Glutamatergic neuron (in vitro differentiated cells): ENCODE results near the gene DMRTC1B. TPM values are rescaled to one million over a fixed set of nuclear protein-coding genes. Genes with fewer than 3 reads are reported as not detected.
"Not testable (repeated sequence)": the region's sequence is repeated elsewhere in the genome, so short reads cannot be mapped to it uniquely, and the experiment has no call there.

Experiments
- DNase-seq: peaks from one replicate; pipeline ENCODE4 v3.0.0; 2022
- H3K27ac Mint-ChIP-seq: one replicate; pipeline ENCODE4 v1.8.0; 2020; ENCODE audit warnings: mild to moderate bottlenecking, mixed read lengths, inconsistent platforms; ENCODE audit not compliant: unreplicated experiment
- H3K27me3 Mint-ChIP-seq: one replicate; pipeline ENCODE4 v1.8.0; 2020; ENCODE audit warnings: mild to moderate bottlenecking, moderate library complexity, mixed read lengths, inconsistent platforms; ENCODE audit not compliant: unreplicated experiment
- H3K36me3 Mint-ChIP-seq: one replicate; pipeline ENCODE4 v1.8.0; 2020; ENCODE audit warnings: mild to moderate bottlenecking, mixed read lengths, inconsistent platforms; ENCODE audit not compliant: unreplicated experiment
- H3K4me1 Mint-ChIP-seq: one replicate; pipeline ENCODE4 v1.8.0; 2020; ENCODE audit warnings: mild to moderate bottlenecking, low read depth, mixed read lengths, inconsistent platforms; ENCODE audit not compliant: unreplicated experiment
- H3K4me3 Mint-ChIP-seq: one replicate; pipeline ENCODE4 v1.8.0; 2020; ENCODE audit warnings: mild to moderate bottlenecking, mixed read lengths, inconsistent platforms; ENCODE audit not compliant: unreplicated experiment
- H3K9me3 Mint-ChIP-seq: one replicate; pipeline ENCODE4 v1.8.0; 2020; ENCODE audit warnings: mild to moderate bottlenecking, moderate library complexity, mixed read lengths, inconsistent platforms; ENCODE audit not compliant: unreplicated experiment
- CTCF ChIP-seq: fragments of 200-600 bp; sonication (generic); IDR thresholded peaks from one replicate; pipeline ENCODE4 v1.5.0; 2021; ENCODE audit not compliant: partially characterized antibody, unreplicated experiment
- long read RNA-seq: library from polyadenylated mRNA; unstranded; transcript quantifications from one replicate; pipeline ENCODE4 v2.0.0, GENCODE V29; 2020; ENCODE audit not compliant: unreplicated experiment
- total RNA-seq: library from RNA; stranded (reverse); fragmentation: NEBNext Ultra II Directional; extraction: Animal tissue kit (Norgen Biotek cat#: 25700); gene quantifications from one replicate; pipeline ENCODE4 v1.2.1, GENCODE V29; 2021; ENCODE audit not compliant: unreplicated experiment

The DMRTC1B gene
- 1.8 TPM for total RNA-seq
- long read RNA-seq, partial matches to known transcripts = 0 of 1 reads
- long read RNA-seq, other reads (novel, unspliced or antisense) = 1 of 1 reads

GRCh38 chrX:72776653-72777466 is at the start of gene DMRTC1B:
TSS of gene DMRTC1B (plus strand) at chrX:72776890. CDS start at chrX:72845136, 68,246 bp downstream.
- not testable (repeated sequence) for H3K4me3 Mint-ChIP-seq, H3K9me3 Mint-ChIP-seq

GRCh38 chrX:72727846-72728245 is 48.8 kb upstream of the DMRTC1B start:
- Mint-ChIP-seq H3K36me3 (no peaks in the 10 kb centered on the region), H3K27me3 (no peaks in the 10 kb centered on the region), H3K27ac (no peak overlapping the region), H3K9me3 (no peaks in the 10 kb centered on the region), H3K4me3 (no peak overlapping the region), H3K4me1 (peaks cover 4% of the 10 kb centered on the region)
- no peak for DNase-seq
- TF ChIP-seq CTCF = no peak

More at GRCh38 chrX:72776653-72777466, at the start of gene DMRTC1B:
- H3K27ac Mint-ChIP-seq, H3K27me3 Mint-ChIP-seq, DNase-seq, H3K36me3 Mint-ChIP-seq, H3K4me1 Mint-ChIP-seq: not testable (repeated sequence)

- not testable (repeated sequence) for H3K4me1 Mint-ChIP-seq, H3K9me3 Mint-ChIP-seq, H3K4me3 Mint-ChIP-seq, H3K27ac Mint-ChIP-seq, H3K27me3 Mint-ChIP-seq, DNase-seq
- peaks cover 10% of the 10 kb centered on the region for H3K36me3 Mint-ChIP-seq
Measured at GRCh38 chrX:72733636-72734035, 43.1 kb upstream of the DMRTC1B start.

GRCh38 chrX:72735561-72735960 is 41.1 kb upstream of the DMRTC1B start:
- DNase-seq = no peak
- Mint-ChIP-seq H3K9me3 (peaks cover 1% of the 10 kb centered on the region), H3K36me3 (peaks cover 10% of the 10 kb centered on the region), H3K27me3 (no peaks in the 10 kb centered on the region), H3K4me1 (peaks cover 7% of the 10 kb centered on the region), H3K4me3 (no peak overlapping the region), H3K27ac (no peak overlapping the region)
- no peak for TF ChIP-seq CTCF

- H3K36me3 Mint-ChIP-seq, H3K9me3 Mint-ChIP-seq, H3K4me1 Mint-ChIP-seq, H3K27ac Mint-ChIP-seq, H3K27me3 Mint-ChIP-seq, DNase-seq, H3K4me3 Mint-ChIP-seq: not testable (repeated sequence)
Measured at GRCh38 chrX:72745546-72745945, 31.1 kb upstream of the DMRTC1B start.

GRCh38 chrX:72748545-72748944 is 28.1 kb upstream of the DMRTC1B start:
- not testable (repeated sequence) for DNase-seq, H3K27me3 Mint-ChIP-seq, H3K27ac Mint-ChIP-seq, H3K4me3 Mint-ChIP-seq, H3K36me3 Mint-ChIP-seq, H3K4me1 Mint-ChIP-seq, H3K9me3 Mint-ChIP-seq

GRCh38 chrX:72760454-72760853 is 16.2 kb upstream of the DMRTC1B start:
- H3K4me1 Mint-ChIP-seq, DNase-seq, H3K9me3 Mint-ChIP-seq, H3K27me3 Mint-ChIP-seq, H3K36me3 Mint-ChIP-seq, H3K4me3 Mint-ChIP-seq, H3K27ac Mint-ChIP-seq: not testable (repeated sequence)

- not testable (repeated sequence) for H3K27me3 Mint-ChIP-seq, H3K4me1 Mint-ChIP-seq, DNase-seq, H3K4me3 Mint-ChIP-seq, H3K27ac Mint-ChIP-seq, H3K9me3 Mint-ChIP-seq, H3K36me3 Mint-ChIP-seq
Measured at GRCh38 chrX:72777467-72777790, 739 bp downstream of the DMRTC1B start.

GRCh38 chrX:72778146-72778545 is 1.5 kb downstream of the DMRTC1B start:
- H3K4me3 Mint-ChIP-seq, H3K4me1 Mint-ChIP-seq, H3K27me3 Mint-ChIP-seq, DNase-seq, H3K9me3 Mint-ChIP-seq, H3K36me3 Mint-ChIP-seq, H3K27ac Mint-ChIP-seq: not testable (repeated sequence)

GRCh38 chrX:72782560-72782959 is 5.9 kb downstream of the DMRTC1B start, which contains the start of gene FAM236B:
TSS of gene FAM236B (minus strand) at chrX:72782660. CDS start at chrX:72782560, 100 bp downstream.
- not testable (repeated sequence) for H3K4me3 Mint-ChIP-seq, DNase-seq, H3K27me3 Mint-ChIP-seq, H3K27ac Mint-ChIP-seq, H3K9me3 Mint-ChIP-seq, H3K4me1 Mint-ChIP-seq, H3K36me3 Mint-ChIP-seq
